Muscle of leg (tissue), 11 donors: Measurements from ENCODE around the gene EMP1. TPM values are rescaled to one million over a fixed set of nuclear protein-coding genes. Genes with fewer than 3 reads are reported as not detected.

Source experiments
- DNase-seq: peaks from one replicate; pipeline ENCODE4 v3.0.0; 2013
- H3K27ac ChIP-seq: one replicate; pipeline ENCODE4 v1.5.1; 2013; ENCODE audit warnings: mild to moderate bottlenecking, low read length, control low read depth
- H3K27me3 ChIP-seq: one replicate; pipeline ENCODE4 v1.6.1; 2013; ENCODE audit warnings: low read length; ENCODE audit not compliant: control insufficient read depth, insufficient read depth
- H3K36me3 ChIP-seq: one replicate; pipeline ENCODE4 v1.6.1; 2013; ENCODE audit warnings: low read length; ENCODE audit not compliant: control insufficient read depth, insufficient read depth
- H3K4me1 ChIP-seq: one replicate; pipeline ENCODE4 v1.6.1; 2013; ENCODE audit warnings: low read length; ENCODE audit not compliant: control insufficient read depth, insufficient read depth
- H3K4me3 ChIP-seq: one replicate; pipeline ENCODE4 v1.5.1; 2013; ENCODE audit warnings: low read length, control low read depth
- H3K9me3 ChIP-seq: replicated peaks from 2 replicates; pipeline ENCODE4 v1.6.1; 2013; ENCODE audit warnings: low read depth, low read length; ENCODE audit not compliant: control insufficient read depth
- WGBS: methylation state at CpG from one replicate; pipeline ENCODE4 v1.1.5; 2013; ENCODE audit warnings: missing lambda C conversion rate; ENCODE audit not compliant: insufficient coverage; 5-methylcytosine and 5-hydroxymethylcytosine counted together
- polyA plus RNA-seq, 8 donors: library from polyadenylated mRNA; unstranded; fragments of 120-200 nt; gene quantifications; one replicate each; pipeline versions ENCODE4 v1.2.1 to v1.2.3, GENCODE V29; 2013; ENCODE audit warnings: inconsistent platforms in 1 of 8, low replicate concordance in 1 of 8; ENCODE audit not compliant: insufficient read length in 8 of 8, insufficient read depth in 1 of 8
- total RNA-seq: library from RNA; stranded (reverse); fragments of 120-200 nt; gene quantifications from one replicate; pipeline ENCODE4 v1.2.4, GENCODE V29; 2013

The EMP1 gene
- total and polyA plus RNA-seq, 9 donors, result 70.0 to 221 (median 123) TPM

GRCh38 chr12:13205809-13206559, 9.5 kb downstream of the EMP1 start:
- H3K27ac ChIP-seq, result peak overlapping the region; percentile 63
- no peaks in the 10 kb centered on the region for H3K9me3 ChIP-seq
- H3K4me1 ChIP-seq, result peaks cover 56% of the 10 kb centered on the region
- WGBS, result 76% methylated on average over 2 of the region's 3 CpGs
- peak; percentile 47 for DNase-seq
- peaks cover 2% of the 10 kb centered on the region for H3K36me3 ChIP-seq
- no peaks in the 10 kb centered on the region for H3K27me3 ChIP-seq
- no peak overlapping the region for H3K4me3 ChIP-seq

GRCh38 chr12:13206560-13206897, 10.0 kb downstream of the EMP1 start:
- WGBS, result no CpG with 5 or more reads among the region's 1 CpG
- peak overlapping the region; percentile 48 for H3K27ac ChIP-seq
- peaks cover 3% of the 10 kb centered on the region for H3K36me3 ChIP-seq
- H3K4me1 ChIP-seq, result peaks cover 52% of the 10 kb centered on the region
- H3K27me3 ChIP-seq, result no peaks in the 10 kb centered on the region
- no peak overlapping the region for H3K4me3 ChIP-seq
- H3K9me3 ChIP-seq, result no peaks in the 10 kb centered on the region
- DNase-seq, result no peak

GRCh38 chr12:13208533-13209435, 12.3 kb downstream of the EMP1 start:
- peak; percentile 47 for DNase-seq
- Histone ChIP-seq H3K4me3 (no peak overlapping the region), H3K9me3 (no peaks in the 10 kb centered on the region), H3K36me3 (peaks cover 16% of the 10 kb centered on the region), H3K4me1 (peaks cover 35% of the 10 kb centered on the region), H3K27me3 (no peaks in the 10 kb centered on the region), H3K27ac (peak overlapping the region; percentile 69)
- WGBS, result 92% methylated on average over 2 of the region's 9 CpGs

- peak overlapping the region; percentile 69 for H3K27ac ChIP-seq
- H3K4me1 ChIP-seq, result peaks cover 29% of the 10 kb centered on the region
- no CpG with 5 or more reads among the region's 7 CpGs for WGBS
- no peak for DNase-seq
- no peak overlapping the region for H3K4me3 ChIP-seq
- H3K9me3 ChIP-seq, result no peaks in the 10 kb centered on the region
- H3K27me3 ChIP-seq, result no peaks in the 10 kb centered on the region
- H3K36me3 ChIP-seq, result peaks cover 23% of the 10 kb centered on the region
Observed at GRCh38 chr12:13209436-13210235, 13.1 kb downstream of the EMP1 start.

GRCh38 chr12:13210236-13211190, 14.0 kb downstream of the EMP1 start:
- H3K9me3 ChIP-seq, result no peaks in the 10 kb centered on the region
- WGBS, result 60% methylated on average over 1 of the region's 4 CpGs
- H3K4me1 ChIP-seq, result peaks cover 29% of the 10 kb centered on the region
- H3K27ac ChIP-seq, result no peak overlapping the region
- DNase-seq, result peak; percentile 48
- no peaks in the 10 kb centered on the region for H3K27me3 ChIP-seq
- H3K36me3 ChIP-seq, result peaks cover 29% of the 10 kb centered on the region
- no peak overlapping the region for H3K4me3 ChIP-seq

GRCh38 chr12:13211191-13211858, 14.8 kb downstream of the EMP1 start:
- no peak overlapping the region for H3K27ac ChIP-seq
- no peak overlapping the region for H3K4me3 ChIP-seq
- 91% methylated on average over 1 of the region's 7 CpGs for WGBS
- H3K36me3 ChIP-seq, result peaks cover 35% of the 10 kb centered on the region
- no peaks in the 10 kb centered on the region for H3K9me3 ChIP-seq
- H3K27me3 ChIP-seq, result no peaks in the 10 kb centered on the region
- H3K4me1 ChIP-seq, result peaks cover 23% of the 10 kb centered on the region
- no peak for DNase-seq

- H3K4me1 ChIP-seq, result peaks cover 19% of the 10 kb centered on the region
Observed at GRCh38 chr12:13211859-13212664, 15.5 kb downstream of the EMP1 start.

GRCh38 chr12:13215056-13215455, 18.5 kb downstream of the EMP1 start:
- Histone ChIP-seq H3K27me3 (no peaks in the 10 kb centered on the region), H3K27ac (no peak overlapping the region), H3K4me1 (peaks cover 5% of the 10 kb centered on the region), H3K36me3 (peaks cover 40% of the 10 kb centered on the region), H3K9me3 (no peaks in the 10 kb centered on the region), H3K4me3 (no peak overlapping the region)
- DNase-seq, result no peak
- WGBS, result 96% methylated on average over 3 of the region's 4 CpGs

More at GRCh38 chr12:13211859-13212664, 15.5 kb downstream of the EMP1 start:
- WGBS, result 33% methylated on average over 2 of the region's 8 CpGs
- Histone ChIP-seq H3K36me3 (peaks cover 35% of the 10 kb centered on the region), H3K27me3 (no peaks in the 10 kb centered on the region), H3K4me3 (no peak overlapping the region), H3K9me3 (no peaks in the 10 kb centered on the region), H3K27ac (no peak overlapping the region)
- DNase-seq, result peak; percentile 88
